Kidney (tissue), 14 donors: ENCODE measurements around the gene KLK8. TPM values are rescaled to one million over a fixed set of nuclear protein-coding genes. Genes with fewer than 3 reads are reported as not detected.
A peak's percentile ranks its signal among the peaks of the same experiment; 100 is the strongest.

Experiments
- DNase-seq, 5 donors: peaks; one replicate each; pipeline ENCODE4 v3.0.0-alpha.2; 2013 to 2020
- FAIRE-seq: peaks from 2 replicates; lab custom pipeline; 2012; peaks lifted over from hg19 to GRCh38; lab: Jason Lieb, UNC
- H3K27ac ChIP-seq, 2 donors: one replicate each; pipeline ENCODE4 v1.7.0; 2013; ENCODE audit warnings: low read depth in 2 of 2, low read length in 2 of 2, inconsistent platforms in 1 of 2
- H3K27me3 ChIP-seq: one replicate; pipeline ENCODE4 v1.7.1; 2013; ENCODE audit warnings: low read length, inconsistent platforms; ENCODE audit not compliant: control insufficient read depth, insufficient read depth
- H3K36me3 ChIP-seq, 3 donors: one replicate each; pipeline versions ENCODE4 v1.7.0 to v1.7.1; 2013; ENCODE audit warnings: low read length in 3 of 3, control low read depth in 1 of 3, inconsistent platforms in 1 of 3; ENCODE audit not compliant: insufficient read depth in 3 of 3, control insufficient read depth in 2 of 3
- H3K4me1 ChIP-seq, 3 donors: one replicate each; pipeline versions ENCODE4 v1.7.0 to v1.7.1; 2013; ENCODE audit warnings: low read length in 3 of 3, inconsistent platforms in 1 of 3, low read depth in 1 of 3; ENCODE audit not compliant: control insufficient read depth in 2 of 3, insufficient read depth in 2 of 3
- H3K4me3 ChIP-seq, 3 donors: one replicate each; pipeline versions ENCODE4 v1.7.0 to v1.8.1; 2013; ENCODE audit warnings: low read length in 3 of 3, control low read depth in 1 of 3, inconsistent platforms in 1 of 3
- H3K9ac ChIP-seq, 3 donors: one replicate each; pipeline versions ENCODE4 v1.7.0 to v1.7.1; 2013; ENCODE audit warnings: low read length in 3 of 3, control low read depth in 1 of 3, inconsistent platforms in 1 of 3
- H3K9me3 ChIP-seq, 3 donors: one replicate each; pipeline versions ENCODE4 v1.7.0 to v1.7.1; 2013; ENCODE audit warnings: low read length in 3 of 3, control low read depth in 1 of 3, inconsistent platforms in 1 of 3; ENCODE audit not compliant: control insufficient read depth in 2 of 3, insufficient read depth in 1 of 3
- CTCF ChIP-seq: IDR thresholded peaks from 3 replicates; pipeline ENCODE4 v1.5.1; 2012; ENCODE audit warnings: mild to moderate bottlenecking, moderate library complexity, borderline replicate concordance; ENCODE audit not compliant: insufficient read depth; ENCODE audit errors: extremely low read depth
- intact Hi-C: fragments of 100-400 bp; cut with DNase I; formaldehyde crosslinking; loops from one replicate; pipeline ENCODE4 v1.11.1; 2022
- polyA plus RNA-seq: library from polyadenylated mRNA; stranded (reverse); fragments of 350-450 nt; fragmentation: Illumina TruSeq; extraction: RNeasy Lipid Tissue Mini Kit (QIAGEN cat#74804); gene quantifications from one replicate; pipeline ENCODE4 v1.2.3, GENCODE V29; 2014; ENCODE audit warnings: low read depth, low replicate concordance; ENCODE audit not compliant: insufficient read depth
- total RNA-seq: library from RNA; stranded (reverse); fragmentation: NEBNext Ultra II Directional; extraction: Animal tissue kit (Norgen Biotek cat#: 25700); gene quantifications from one replicate; pipeline ENCODE4 v1.2.1, GENCODE V29; 2021
- donor health status: control.
- donor health status: control.
- donor health status: control.
- donor health status: control.
- donor health status: control.
- donor health status: DM: yes; HTN: yes; CAD: no.
- donor health status: Normal renal cell carcinoma (clear cell type).

Gene KLK8
- total and polyA plus RNA-seq, 2 donors from 2014 or later = 1.3 to 4.2 TPM

- Histone ChIP-seq H3K4me3 (no peak overlapping the region), H3K4me1 (no peaks in the 10 kb centered on the region), H3K9me3 (no peaks in the 10 kb centered on the region), H3K36me3 (no peaks in the 10 kb centered on the region), H3K27me3 (no peaks in the 10 kb centered on the region), H3K9ac (no peak overlapping the region), H3K27ac (no peak overlapping the region)
- FAIRE-seq (no peak), DNase-seq (peak in 4 of 5 donors; percentile 81 to 91 (median 88))
- intact Hi-C loops = no loop called here
- no peak for TF ChIP-seq CTCF
Observed at GRCh38 chr19:50968716-50969412, 32.5 kb downstream of the KLK8 start.

DNA sequence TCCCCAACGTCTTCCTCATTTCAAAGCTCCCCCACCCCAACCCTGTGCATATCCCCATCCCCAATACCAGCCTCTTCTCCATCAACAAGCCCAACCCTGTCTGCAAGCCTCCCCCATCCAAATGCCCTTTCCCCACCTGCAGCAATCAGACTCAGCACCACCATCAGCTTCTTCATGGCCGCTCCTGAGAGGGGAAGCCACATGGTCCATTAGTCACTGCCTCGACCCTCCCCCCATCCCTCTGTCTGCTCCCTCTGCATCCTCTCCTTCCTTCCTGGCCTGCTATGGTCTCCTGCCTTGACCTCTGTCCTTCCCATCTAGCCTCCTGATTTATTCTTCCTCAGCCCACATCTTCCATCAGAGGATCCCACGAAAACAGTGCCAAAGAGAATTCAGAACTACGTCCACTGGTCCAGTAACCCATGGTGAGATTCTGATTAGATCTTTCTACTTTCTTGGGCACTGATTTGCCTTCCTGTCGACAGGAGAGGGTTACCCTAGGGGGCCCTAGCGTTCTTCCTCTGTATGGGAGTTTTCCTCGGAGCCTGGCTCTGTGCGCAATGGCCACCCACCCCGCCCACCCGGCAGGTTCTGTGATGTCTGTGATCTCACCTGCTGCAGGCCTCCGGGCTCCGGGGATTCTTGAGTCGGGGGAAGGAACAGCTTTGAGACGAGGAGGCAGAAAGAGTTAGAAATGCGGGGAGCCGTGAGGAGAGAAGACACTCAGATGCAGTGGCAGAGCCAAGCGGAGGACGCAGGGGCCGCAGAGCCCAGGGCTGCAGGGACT lies 33.3 kb downstream of the KLK8 start:
- Histone ChIP-seq H3K9ac (no peak overlapping the region), H3K27me3 (no peaks in the 10 kb centered on the region), H3K4me1 (no peaks in the 10 kb centered on the region), H3K36me3 (no peaks in the 10 kb centered on the region), H3K27ac (no peak overlapping the region), H3K9me3 (no peaks in the 10 kb centered on the region), H3K4me3 (peak overlapping the region in 1 of 3 donors; percentile 16)
- FAIRE-seq (no peak), DNase-seq (peak in 4 of 5 donors; percentile 53 to 80 (median 67))
- no peak for TF ChIP-seq CTCF
- intact Hi-C loops = no loop called here

DNA sequence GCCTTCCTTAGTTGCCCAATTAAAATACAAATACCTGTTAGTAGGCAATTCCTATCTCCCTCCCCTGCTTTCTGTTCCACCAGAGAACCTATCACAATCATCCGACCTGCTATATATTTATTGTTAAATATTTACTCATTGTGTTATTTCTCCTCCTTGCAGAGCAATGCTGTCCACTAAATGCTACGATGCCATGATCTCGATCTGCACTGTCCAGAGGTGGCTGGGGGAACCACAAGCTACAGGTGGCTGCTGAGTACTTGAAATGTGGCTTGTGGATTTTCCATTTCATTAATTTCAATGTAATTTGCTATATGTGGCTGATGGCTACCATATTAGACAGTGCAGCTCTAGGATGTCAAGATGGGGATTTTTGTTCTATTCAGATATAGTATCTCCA lies 37.1 kb downstream of the KLK8 start:
- no peak for DNase-seq
- H3K4me3 ChIP-seq = no peak overlapping the region
- H3K9ac ChIP-seq = no peak overlapping the region
- no peak for FAIRE-seq
- H3K27ac ChIP-seq = no peak overlapping the region
- H3K36me3 ChIP-seq = no peaks in the 10 kb centered on the region
- H3K4me1 ChIP-seq = no peaks in the 10 kb centered on the region
- H3K9me3 ChIP-seq = no peaks in the 10 kb centered on the region
- TF ChIP-seq CTCF = no peak
- no peaks in the 10 kb centered on the region for H3K27me3 ChIP-seq
- intact Hi-C loops = no loop called here
